ENCODE data around the gene TTLL11. TPM values are rescaled to one million over a fixed set of nuclear protein-coding genes. Genes with fewer than 3 reads are reported as not detected.
"Not testable (repeated sequence)": the region's sequence is repeated elsewhere in the genome, so short reads cannot be mapped to it uniquely, and the experiment has no call there.

Gene TTLL11
- polyA plus RNA-seq, 4 donors: 3.2 to 4.8 (median 3.9) TPM

DNA sequence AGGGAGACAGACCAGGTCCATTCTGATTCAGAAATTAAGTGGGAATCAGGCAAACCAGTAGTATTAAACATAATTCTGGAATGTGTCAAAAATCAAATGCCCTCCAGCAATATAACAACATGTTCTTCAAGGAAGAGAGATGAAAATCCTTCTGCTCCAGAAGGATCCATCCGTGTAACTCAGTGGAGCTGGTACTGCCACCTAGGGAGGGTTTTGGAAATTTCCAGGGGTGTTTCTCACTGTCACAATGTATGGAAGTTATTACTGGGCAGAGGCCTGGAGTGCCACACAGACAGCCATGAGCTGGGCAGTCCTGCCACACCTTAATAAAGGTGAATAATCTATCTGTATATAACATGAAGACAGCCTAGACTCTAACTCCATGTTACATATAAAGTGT, 87.5 kb downstream of the TTLL11 start:
- H3K9me3 ChIP-seq (ENCODE audit: control insufficient read depth in 2 of 2, insufficient read depth in 1 of 2, low read depth in 1 of 2, low read length in 1 of 2): no peaks in the 10 kb centered on the region
- H3K27me3 ChIP-seq (ENCODE audit: control insufficient read depth in 3 of 3, insufficient read depth in 3 of 3, low read length in 3 of 3): no peaks in the 10 kb centered on the region
- no peak for FAIRE-seq
- no peaks in the 10 kb centered on the region for H3K4me1 ChIP-seq (ENCODE audit: control insufficient read depth in 3 of 3, insufficient read depth in 2 of 3, low read depth in 1 of 3, low read length in 2 of 3)
- 12 to 47% (median 32%) methylated on average over 1 of the region's 1 CpG for WGBS, 3 donors
- H3K4me3 ChIP-seq (ENCODE audit: low read depth in 1 of 3, low read length in 3 of 3): no peak overlapping the region
- H3K36me3 ChIP-seq (ENCODE audit: control insufficient read depth in 3 of 3, insufficient read depth in 2 of 3, low read depth in 1 of 3, low read length in 3 of 3): no peaks in the 10 kb centered on the region
- no peak overlapping the region for H3K27ac ChIP-seq (ENCODE audit: low read depth in 1 of 3, low read length in 2 of 3)
- DNase-seq: peak in 1 of 2 donors; percentile 33

- H3K27ac ChIP-seq (ENCODE audit: low read depth in 1 of 3, low read length in 2 of 3): no peak overlapping the region
- no peaks in the 10 kb centered on the region for H3K9me3 ChIP-seq (ENCODE audit: control insufficient read depth in 2 of 2, insufficient read depth in 1 of 2, low read depth in 1 of 2, low read length in 1 of 2)
- no peaks in the 10 kb centered on the region for H3K4me1 ChIP-seq (ENCODE audit: control insufficient read depth in 3 of 3, insufficient read depth in 2 of 3, low read depth in 1 of 3, low read length in 2 of 3)
- H3K27me3 ChIP-seq (ENCODE audit: control insufficient read depth in 3 of 3, insufficient read depth in 3 of 3, low read length in 3 of 3): no peaks in the 10 kb centered on the region
- no peak overlapping the region for H3K4me3 ChIP-seq (ENCODE audit: low read depth in 1 of 3, low read length in 3 of 3)
- FAIRE-seq: no peak
- no peak for DNase-seq
- no peaks in the 10 kb centered on the region for H3K36me3 ChIP-seq (ENCODE audit: control insufficient read depth in 3 of 3, insufficient read depth in 2 of 3, low read depth in 1 of 3, low read length in 3 of 3)
- 89 to 93% (median 91%) methylated on average over 6 of the region's 6 CpGs for WGBS, 3 donors
Measured at GRCh38 chr9:122004589-122004988, 88.5 kb downstream of the TTLL11 start.

DNA sequence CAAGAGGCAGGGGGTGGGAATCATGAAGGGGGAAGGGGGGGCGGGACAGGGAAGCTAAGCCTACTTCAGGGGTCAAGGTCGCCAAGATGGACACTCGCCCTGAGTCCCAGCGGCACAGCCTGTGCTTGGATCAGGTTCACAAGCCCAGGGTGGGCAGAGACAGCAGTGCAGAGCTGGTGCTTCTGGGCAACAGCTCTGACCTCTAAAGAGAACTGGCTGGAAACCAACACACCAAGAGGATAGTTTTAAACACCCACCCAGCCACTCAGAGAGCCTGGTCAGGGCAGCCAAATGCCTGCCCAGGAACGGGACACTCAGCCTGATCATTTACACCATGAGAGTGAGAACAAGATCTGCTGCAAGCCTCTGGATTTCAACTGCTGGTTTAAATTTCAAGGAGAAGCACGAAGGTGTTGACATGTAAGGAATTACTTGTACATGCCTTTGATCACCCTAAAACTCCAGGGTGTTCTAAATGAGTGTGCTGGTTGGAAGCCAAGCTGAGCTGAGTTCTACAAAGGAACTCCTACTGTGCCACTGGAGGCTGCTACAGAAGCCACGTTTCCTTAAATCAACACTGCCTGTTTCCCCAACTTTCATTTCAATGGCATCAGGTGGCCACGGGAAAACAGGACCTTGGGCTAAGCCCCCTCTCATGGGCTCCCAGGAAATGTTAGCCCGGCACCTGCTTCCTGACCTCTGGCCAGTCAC, 91.5 kb downstream of the TTLL11 start:
- Histone ChIP-seq H3K9me3 (ENCODE audit: control insufficient read depth in 2 of 2, insufficient read depth in 1 of 2, low read depth in 1 of 2, low read length in 1 of 2) (no peaks in the 10 kb centered on the region), H3K27me3 (ENCODE audit: control insufficient read depth in 3 of 3, insufficient read depth in 3 of 3, low read length in 3 of 3) (no peaks in the 10 kb centered on the region), H3K4me1 (ENCODE audit: control insufficient read depth in 3 of 3, insufficient read depth in 2 of 3, low read depth in 1 of 3, low read length in 2 of 3) (no peaks in the 10 kb centered on the region), H3K36me3 (ENCODE audit: control insufficient read depth in 3 of 3, insufficient read depth in 2 of 3, low read depth in 1 of 3, low read length in 3 of 3) (no peaks in the 10 kb centered on the region), H3K27ac (ENCODE audit: low read depth in 1 of 3, low read length in 2 of 3) (no peak overlapping the region), H3K4me3 (ENCODE audit: low read depth in 1 of 3, low read length in 3 of 3) (no peak overlapping the region)
- FAIRE-seq: no peak
- 76 to 84% (median 79%) methylated on average over 9 of the region's 9 CpGs for WGBS, 3 donors
- no peak for DNase-seq

DNA sequence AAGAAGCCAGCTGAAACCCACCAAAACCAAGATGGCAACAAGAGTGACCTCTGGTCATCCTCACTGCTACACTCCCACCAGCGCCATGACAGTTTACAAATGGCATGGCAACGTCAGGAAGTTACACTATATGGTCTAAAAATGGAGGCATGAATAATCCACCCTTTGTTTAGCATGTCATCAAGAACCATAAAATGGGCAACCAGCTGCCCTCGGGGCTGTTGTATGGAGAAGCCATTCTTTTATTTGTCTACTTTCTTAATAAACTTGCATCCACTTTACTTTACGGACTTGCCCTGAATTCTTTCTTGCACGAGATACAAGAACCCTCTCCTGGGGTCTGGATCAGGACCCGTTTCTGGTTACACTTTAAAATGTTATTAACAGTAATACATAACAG, 92.6 kb downstream of the TTLL11 start:
- not testable (repeated sequence) for DNase-seq; H3K36me3 ChIP-seq (ENCODE audit: control insufficient read depth in 3 of 3, insufficient read depth in 2 of 3, low read depth in 1 of 3, low read length in 3 of 3); H3K27ac ChIP-seq (ENCODE audit: low read depth in 1 of 3, low read length in 2 of 3); H3K4me3 ChIP-seq (ENCODE audit: low read depth in 1 of 3, low read length in 3 of 3); H3K4me1 ChIP-seq (ENCODE audit: control insufficient read depth in 3 of 3, insufficient read depth in 2 of 3, low read depth in 1 of 3, low read length in 2 of 3); H3K9me3 ChIP-seq (ENCODE audit: control insufficient read depth in 2 of 2, insufficient read depth in 1 of 2, low read depth in 1 of 2, low read length in 1 of 2); FAIRE-seq; H3K27me3 ChIP-seq (ENCODE audit: control insufficient read depth in 3 of 3, insufficient read depth in 3 of 3, low read length in 3 of 3)
- 76 to 83% (median 80%) methylated on average over 6 of the region's 6 CpGs for WGBS, 3 donors

- H3K27me3 ChIP-seq (ENCODE audit: control insufficient read depth in 3 of 3, insufficient read depth in 3 of 3, low read length in 3 of 3): no peaks in the 10 kb centered on the region
- H3K4me1 ChIP-seq (ENCODE audit: control insufficient read depth in 3 of 3, insufficient read depth in 2 of 3, low read depth in 1 of 3, low read length in 2 of 3): no peaks in the 10 kb centered on the region
- no peak overlapping the region for H3K27ac ChIP-seq (ENCODE audit: low read depth in 1 of 3, low read length in 2 of 3)
- 82 to 84% (median 83%) methylated on average over 3 of the region's 3 CpGs for WGBS, 3 donors
- H3K4me3 ChIP-seq (ENCODE audit: low read depth in 1 of 3, low read length in 3 of 3): no peak overlapping the region
- FAIRE-seq (no peak), DNase-seq (no peak)
- no peaks in the 10 kb centered on the region for H3K9me3 ChIP-seq (ENCODE audit: control insufficient read depth in 2 of 2, insufficient read depth in 1 of 2, low read depth in 1 of 2, low read length in 1 of 2)
- no peaks in the 10 kb centered on the region for H3K36me3 ChIP-seq (ENCODE audit: control insufficient read depth in 3 of 3, insufficient read depth in 2 of 3, low read depth in 1 of 3, low read length in 3 of 3)
Measured at GRCh38 chr9:121999556-121999955, 93.6 kb downstream of the TTLL11 start.

GRCh38 chr9:121998513-121999049, 94.5 kb downstream of the TTLL11 start:
- no peaks in the 10 kb centered on the region for H3K27me3 ChIP-seq (ENCODE audit: control insufficient read depth in 3 of 3, insufficient read depth in 3 of 3, low read length in 3 of 3)
- no peak overlapping the region for H3K27ac ChIP-seq (ENCODE audit: low read depth in 1 of 3, low read length in 2 of 3)
- no peak overlapping the region for H3K4me3 ChIP-seq (ENCODE audit: low read depth in 1 of 3, low read length in 3 of 3)
- WGBS, 3 donors: 88 to 93% (median 91%) methylated on average over 7 of the region's 7 CpGs
- FAIRE-seq (no peak), DNase-seq (no peak)
- H3K4me1 ChIP-seq (ENCODE audit: control insufficient read depth in 3 of 3, insufficient read depth in 2 of 3, low read depth in 1 of 3, low read length in 2 of 3): no peaks in the 10 kb centered on the region
- H3K36me3 ChIP-seq (ENCODE audit: control insufficient read depth in 3 of 3, insufficient read depth in 2 of 3, low read depth in 1 of 3, low read length in 3 of 3): no peaks in the 10 kb centered on the region
- H3K9me3 ChIP-seq (ENCODE audit: control insufficient read depth in 2 of 2, insufficient read depth in 1 of 2, low read depth in 1 of 2, low read length in 1 of 2): no peaks in the 10 kb centered on the region

GRCh38 chr9:121997791-121998190, 95.3 kb downstream of the TTLL11 start:
- FAIRE-seq: no peak

GRCh38 chr9:121996783-121997182, 96.3 kb downstream of the TTLL11 start:
- FAIRE-seq (no peak), DNase-seq (no peak)
- WGBS, 3 donors: 91 to 93% (median 93%) methylated on average over 4 of the region's 4 CpGs
- no peak overlapping the region for H3K4me3 ChIP-seq (ENCODE audit: low read depth in 1 of 3, low read length in 3 of 3)
- no peak overlapping the region for H3K27ac ChIP-seq (ENCODE audit: low read depth in 1 of 3, low read length in 2 of 3)
- no peaks in the 10 kb centered on the region for H3K4me1 ChIP-seq (ENCODE audit: control insufficient read depth in 3 of 3, insufficient read depth in 2 of 3, low read depth in 1 of 3, low read length in 2 of 3)
- no peaks in the 10 kb centered on the region for H3K27me3 ChIP-seq (ENCODE audit: control insufficient read depth in 3 of 3, insufficient read depth in 3 of 3, low read length in 3 of 3)
- H3K36me3 ChIP-seq (ENCODE audit: control insufficient read depth in 3 of 3, insufficient read depth in 2 of 3, low read depth in 1 of 3, low read length in 3 of 3): no peaks in the 10 kb centered on the region
- no peaks in the 10 kb centered on the region for H3K9me3 ChIP-seq (ENCODE audit: control insufficient read depth in 2 of 2, insufficient read depth in 1 of 2, low read depth in 1 of 2, low read length in 1 of 2)

More at GRCh38 chr9:121997791-121998190, 95.3 kb downstream of the TTLL11 start:
- H3K36me3 ChIP-seq (ENCODE audit: control insufficient read depth in 3 of 3, insufficient read depth in 2 of 3, low read depth in 1 of 3, low read length in 3 of 3): no peaks in the 10 kb centered on the region
- H3K27ac ChIP-seq (ENCODE audit: low read depth in 1 of 3, low read length in 2 of 3): no peak overlapping the region
- H3K9me3 ChIP-seq (ENCODE audit: control insufficient read depth in 2 of 2, insufficient read depth in 1 of 2, low read depth in 1 of 2, low read length in 1 of 2): no peaks in the 10 kb centered on the region
- H3K4me1 ChIP-seq (ENCODE audit: control insufficient read depth in 3 of 3, insufficient read depth in 2 of 3, low read depth in 1 of 3, low read length in 2 of 3): no peaks in the 10 kb centered on the region
- WGBS, 3 donors: 71 to 89% (median 89%) methylated on average over 7 of the region's 7 CpGs
- no peaks in the 10 kb centered on the region for H3K27me3 ChIP-seq (ENCODE audit: control insufficient read depth in 3 of 3, insufficient read depth in 3 of 3, low read length in 3 of 3)
- DNase-seq: no peak
- H3K4me3 ChIP-seq (ENCODE audit: low read depth in 1 of 3, low read length in 3 of 3): no peak overlapping the region

- Histone ChIP-seq H3K9me3 (ENCODE audit: control insufficient read depth in 2 of 2, insufficient read depth in 1 of 2, low read depth in 1 of 2, low read length in 1 of 2) (no peaks in the 10 kb centered on the region), H3K4me1 (ENCODE audit: control insufficient read depth in 3 of 3, insufficient read depth in 2 of 3, low read depth in 1 of 3, low read length in 2 of 3) (no peaks in the 10 kb centered on the region), H3K4me3 (ENCODE audit: low read depth in 1 of 3, low read length in 3 of 3) (no peak overlapping the region), H3K27me3 (ENCODE audit: control insufficient read depth in 3 of 3, insufficient read depth in 3 of 3, low read length in 3 of 3) (no peaks in the 10 kb centered on the region), H3K27ac (ENCODE audit: low read depth in 1 of 3, low read length in 2 of 3) (no peak overlapping the region), H3K36me3 (ENCODE audit: control insufficient read depth in 3 of 3, insufficient read depth in 2 of 3, low read depth in 1 of 3, low read length in 3 of 3) (no peaks in the 10 kb centered on the region)
- DNase-seq (no peak), FAIRE-seq (no peak)
- 79 to 86% (median 85%) methylated on average over 5 of the region's 5 CpGs for WGBS, 3 donors
Measured at GRCh38 chr9:121995997-121996396, 97.1 kb downstream of the TTLL11 start.
